ENCODE measurements around the gene PCP2.

Gene PCP2

DNA sequence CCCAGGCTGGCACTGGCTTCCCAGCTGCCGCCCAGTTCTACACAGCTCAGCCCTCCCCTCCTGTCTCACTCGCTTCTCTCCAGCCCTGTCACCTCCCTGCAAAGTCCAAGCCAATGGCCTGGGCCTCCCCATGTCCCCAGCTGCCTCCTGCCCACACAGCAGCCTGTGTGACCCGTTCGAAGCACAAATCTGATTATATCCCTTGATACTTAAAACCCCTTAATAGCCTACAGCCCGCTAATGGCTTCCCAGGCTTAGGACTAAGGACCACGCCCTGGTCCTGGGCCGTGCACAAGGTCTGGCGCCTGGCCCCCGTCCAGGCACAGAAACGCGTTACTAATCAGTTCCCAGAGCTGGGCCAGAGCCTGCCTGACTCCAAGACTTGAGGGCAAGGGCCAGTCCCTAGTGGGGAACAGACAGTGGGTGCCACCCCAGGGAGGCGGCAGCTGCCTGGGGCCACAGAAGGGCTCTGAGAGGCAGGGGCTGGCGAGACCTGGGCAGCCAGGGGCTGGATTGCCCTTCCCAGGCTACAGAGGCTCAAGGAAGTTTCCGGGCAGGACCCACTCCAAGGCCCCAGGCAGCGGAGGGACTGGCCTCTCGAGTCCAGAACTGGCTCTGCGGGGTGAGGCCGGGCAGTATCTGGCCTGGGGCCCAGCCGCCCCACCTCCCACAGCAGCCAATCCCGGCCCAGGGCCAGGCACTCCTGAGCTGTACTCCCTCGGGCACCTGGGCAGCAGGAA lies 14.6 kb downstream of the PCP2 start:
- no peak for DNase-seq (ENCODE audit: low spot score)

- DNase-seq (ENCODE audit: low spot score): no peak
These were observed 15.2 kb downstream of the PCP2 start for GRCh38 chr19:7618348-7618747.

- no peak for DNase-seq (ENCODE audit: low spot score)
These were observed 15.8 kb downstream of the PCP2 start for GRCh38 chr19:7617735-7618134.

- no peak for DNase-seq (ENCODE audit: low spot score)
These were observed 16.3 kb downstream of the PCP2 start for GRCh38 chr19:7617172-7617571.

DNA sequence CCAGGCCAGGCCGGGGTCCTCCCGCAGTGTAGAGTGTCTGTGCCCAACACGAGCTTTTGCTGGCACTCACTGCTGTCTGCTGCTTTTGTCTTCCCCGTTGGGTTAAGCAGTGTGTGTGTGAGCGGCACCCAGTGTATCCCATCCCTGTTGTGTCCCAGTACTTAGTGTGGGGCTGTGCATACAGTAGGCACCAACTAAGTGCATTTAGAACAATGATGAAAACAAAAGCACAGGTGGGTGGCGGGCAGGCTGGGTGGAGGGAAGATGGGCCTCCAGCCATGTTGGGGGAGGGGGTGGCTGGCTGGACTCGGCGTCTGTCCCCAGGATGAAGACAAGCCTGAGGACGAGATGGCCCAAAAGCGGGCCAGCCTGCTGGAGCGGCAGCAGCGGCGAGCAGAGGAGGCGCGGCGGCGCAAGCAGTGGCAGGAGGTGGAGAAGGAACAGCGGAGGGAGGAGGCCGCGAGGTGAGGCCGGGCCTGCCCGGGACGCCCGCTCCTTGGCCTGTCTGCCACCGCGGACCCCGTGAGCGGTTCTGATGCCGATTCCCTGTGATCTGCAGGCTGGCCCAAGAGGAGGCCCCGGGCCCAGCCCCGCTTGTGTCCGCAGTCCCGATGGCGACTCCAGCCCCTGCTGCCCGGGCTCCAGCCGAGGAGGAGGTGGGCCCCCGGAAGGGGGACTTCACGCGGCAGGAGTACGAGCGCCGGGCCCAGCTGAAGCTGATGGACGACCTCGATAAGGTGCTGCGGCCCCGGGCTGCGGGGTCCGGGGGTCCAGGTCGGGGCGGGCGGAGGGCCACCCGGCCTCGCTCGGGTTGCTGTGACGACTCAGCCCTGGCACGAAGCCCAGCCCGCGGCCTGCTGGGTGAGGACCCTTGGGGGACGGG lies 18.4 kb downstream of the PCP2 start:
- no peak for DNase-seq (ENCODE audit: low spot score)

- DNase-seq (ENCODE audit: low spot score): no peak
These were observed 20.9 kb downstream of the PCP2 start for GRCh38 chr19:7612282-7613274.

GRCh38 chr19:7611541-7612279 lies 21.8 kb downstream of the PCP2 start:
- no peak for DNase-seq (ENCODE audit: low spot score)

- DNase-seq (ENCODE audit: low spot score): no peak
These were observed 22.9 kb downstream of the PCP2 start for GRCh38 chr19:7610491-7611240.

DNA sequence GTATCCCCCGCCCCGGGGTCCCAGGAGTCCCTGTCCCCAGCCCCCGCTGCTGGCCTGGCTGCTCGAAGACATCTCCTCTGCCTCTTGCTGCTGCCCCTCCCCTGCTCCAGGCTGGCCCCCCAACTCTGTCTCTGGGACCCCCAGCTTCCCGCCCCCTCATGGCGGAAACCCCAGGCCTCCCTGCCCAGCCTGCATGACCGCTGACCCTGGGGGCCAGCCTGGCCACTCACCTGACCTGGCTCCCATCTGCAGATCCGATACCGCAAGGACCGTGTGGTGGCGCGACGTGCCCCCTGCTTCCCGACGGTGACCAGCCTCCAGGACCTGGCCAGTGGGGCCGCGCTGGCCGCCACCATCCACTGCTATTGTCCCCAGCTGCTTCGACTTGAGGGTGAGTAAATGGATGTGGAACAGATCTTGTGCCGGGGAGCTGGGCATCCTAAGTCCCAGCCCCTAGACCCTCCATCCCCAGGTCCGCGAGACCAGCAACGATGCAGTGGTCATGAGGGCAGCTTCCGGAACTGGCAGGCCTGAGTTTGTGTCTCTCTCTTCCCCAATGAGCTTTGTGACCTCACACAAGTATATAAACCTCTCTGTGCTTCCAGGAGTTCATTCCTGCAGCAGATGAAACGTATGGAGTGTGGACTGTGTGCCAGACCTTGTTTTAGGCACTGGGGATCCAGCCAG lies 25.5 kb downstream of the PCP2 start:
- DNase-seq (ENCODE audit: low spot score): no peak

GRCh38 chr19:7607212-7607873 lies 26.2 kb downstream of the PCP2 start:
- DNase-seq (ENCODE audit: low spot score): no peak

DNA sequence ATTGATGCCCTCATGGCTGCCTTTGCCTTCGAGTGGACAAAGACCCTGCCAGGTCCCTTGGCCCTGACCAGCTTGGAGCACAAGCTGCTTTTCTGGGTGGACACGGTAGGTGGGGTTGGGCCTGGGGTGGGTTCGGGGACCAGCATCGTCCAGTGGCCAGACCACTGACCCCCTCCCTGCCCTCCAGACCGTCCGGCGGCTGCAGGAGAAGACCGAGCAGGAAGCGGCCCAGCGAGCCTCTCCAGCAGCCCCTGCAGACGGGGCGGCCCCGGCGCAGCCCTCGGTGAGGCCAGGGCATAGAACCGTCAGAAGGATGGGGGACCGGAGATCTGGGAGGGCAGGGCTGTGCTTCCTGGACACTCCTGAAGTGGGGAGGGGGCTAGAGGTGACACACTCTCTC lies 27.2 kb downstream of the PCP2 start:
- no peak for DNase-seq (ENCODE audit: low spot score)

GRCh38 chr19:7605490-7606222 lies 27.9 kb downstream of the PCP2 start:
- no peak for DNase-seq (ENCODE audit: low spot score)

DNA sequence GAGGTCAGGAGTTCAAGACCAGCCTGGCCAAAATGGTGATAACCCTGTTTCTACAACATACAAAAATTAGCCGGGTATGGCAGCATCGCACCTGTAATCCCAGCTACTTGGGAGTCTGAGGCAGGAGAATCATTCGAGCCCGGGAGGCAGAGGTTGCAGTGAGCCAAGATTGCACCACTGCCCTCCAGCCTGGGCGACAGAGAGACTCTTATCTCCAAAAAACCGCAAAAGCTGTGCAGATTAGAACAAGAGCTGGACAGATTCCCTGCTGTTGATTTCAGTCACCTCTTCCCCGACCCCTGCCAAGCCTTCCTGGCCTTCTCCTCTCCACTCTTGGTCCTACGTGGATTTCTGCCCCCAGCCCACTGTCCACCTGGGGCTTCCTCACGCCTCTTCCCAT lies 29.6 kb downstream of the PCP2 start:
- DNase-seq (ENCODE audit: low spot score): no peak

DNA sequence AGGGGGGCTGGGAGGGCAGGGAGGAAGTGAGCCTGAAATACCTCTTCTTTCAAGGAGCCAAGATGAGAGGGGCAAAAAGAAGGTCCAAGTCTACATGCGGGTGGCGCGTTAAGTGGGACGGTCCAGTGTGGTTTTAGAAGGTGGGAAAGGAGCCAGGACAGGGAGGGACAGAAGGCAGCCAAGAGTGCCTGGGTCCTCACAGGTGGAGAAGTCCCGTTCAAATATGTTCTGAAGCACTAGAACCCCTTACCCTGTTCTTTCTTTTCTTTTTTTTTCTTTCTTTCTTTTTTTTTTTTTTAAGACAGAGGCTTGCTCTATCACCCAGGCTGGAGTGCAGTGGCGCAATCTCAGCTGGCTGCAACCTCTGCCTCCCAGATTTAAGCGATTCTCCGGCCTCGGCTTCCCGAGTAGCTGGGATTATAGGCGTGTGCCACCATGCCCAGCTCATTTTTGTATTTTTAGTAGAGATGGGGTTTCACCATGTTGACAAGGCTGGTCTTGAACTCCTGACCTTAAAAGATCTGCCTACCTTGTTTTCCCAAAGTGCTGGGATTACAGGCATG lies 30.5 kb downstream of the PCP2 start:
- no peak for DNase-seq (ENCODE audit: low spot score)

DNA sequence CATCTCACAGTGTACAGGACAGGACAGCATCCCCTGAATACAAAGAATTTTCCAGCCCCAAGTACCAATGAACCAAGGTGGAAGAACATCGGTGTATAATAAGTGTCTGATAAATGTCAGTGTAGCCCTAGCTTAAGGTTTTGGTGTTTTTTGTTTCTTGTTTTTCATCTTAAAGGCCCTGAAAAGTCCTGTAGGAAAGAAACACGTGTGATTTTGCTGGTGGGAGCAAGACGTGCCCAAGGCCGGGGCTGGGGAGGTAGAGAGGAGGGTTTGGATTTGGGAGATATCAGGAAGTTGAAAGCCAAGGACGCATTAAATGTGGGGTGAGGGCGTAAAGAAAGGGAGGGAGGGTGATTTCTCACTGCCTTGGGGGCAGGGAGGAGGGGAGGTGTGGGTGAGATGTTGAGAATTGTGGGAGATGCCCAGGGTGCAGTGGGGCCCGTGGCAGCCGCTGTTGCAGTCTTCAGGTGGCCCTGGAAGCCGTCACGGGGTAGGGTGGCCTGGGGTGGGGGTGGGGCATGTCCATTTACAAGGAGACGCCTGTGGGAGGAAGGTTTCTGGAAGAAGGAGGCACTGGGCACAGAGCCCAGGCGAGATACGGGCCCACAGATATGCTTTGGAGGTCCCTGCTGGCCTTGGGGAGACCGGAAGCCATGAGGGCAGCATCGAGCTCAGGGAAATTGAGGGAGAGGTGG lies 31.1 kb downstream of the PCP2 start:
- DNase-seq (ENCODE audit: low spot score): no peak

DNA sequence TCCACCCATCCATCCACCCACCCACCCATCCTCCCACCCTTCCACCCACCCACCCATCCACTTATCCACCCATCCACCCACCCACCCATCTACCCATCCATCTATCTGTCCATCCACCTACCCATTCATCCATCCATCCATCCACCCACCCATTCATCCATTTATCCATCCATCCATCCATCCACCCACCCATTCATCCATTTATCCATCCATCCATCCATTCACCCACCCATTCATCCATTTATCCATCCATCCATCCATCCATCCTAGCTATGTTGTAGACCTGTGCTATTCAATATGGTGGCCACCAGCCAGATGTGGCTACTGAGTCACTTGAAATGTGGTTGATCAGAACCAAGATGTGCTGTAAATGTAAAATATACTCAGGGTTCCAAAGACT lies 32.8 kb downstream of the PCP2 start:
- DNase-seq (ENCODE audit: low spot score): no peak

DNA sequence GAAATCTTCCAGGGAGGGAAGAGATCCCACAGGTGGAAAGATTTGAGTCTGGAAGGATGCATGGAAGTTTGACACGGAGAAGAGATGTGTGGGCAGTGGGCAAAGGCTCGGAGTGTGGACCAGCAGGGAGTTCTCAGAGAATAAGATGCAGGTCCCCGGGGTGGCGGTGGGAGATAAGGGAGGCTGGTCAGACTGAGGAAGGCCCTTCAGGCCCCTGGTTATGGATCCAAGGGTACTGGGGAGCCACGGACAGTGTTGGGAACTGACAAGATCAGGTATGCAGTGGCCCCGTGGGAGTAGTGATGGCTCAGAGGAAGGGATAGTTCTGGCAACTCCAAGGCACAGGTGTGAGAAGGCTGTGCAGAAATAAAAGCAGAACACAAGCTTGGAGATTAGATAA lies 35.3 kb downstream of the PCP2 start:
- no peak for DNase-seq (ENCODE audit: low spot score)

GRCh38 chr19:7597689-7598088 lies 35.8 kb downstream of the PCP2 start:
- DNase-seq (ENCODE audit: low spot score): no peak
